Activated CD8-positive, alpha-beta memory T cell treated with anti-CD3 and anti-CD28 coated beads for 24 hours (primary cell): ENCODE data around the gene DSCAM.
"Not testable (repeated sequence)": the region's sequence is repeated elsewhere in the genome, so short reads cannot be mapped to it uniquely, and the experiment has no call there.

Experiments
- DNase-seq: peaks from one replicate; pipeline ENCODE4 v3.0.0-alpha.2; 2020

Gene DSCAM

GRCh38 chr21:40846587-40847411 lies at the start of gene DSCAM:
Gene DSCAM (minus strand): TSS chr21:40847158. CDS start chr21:40846661, 497 bp downstream.
- no peak for DNase-seq

GRCh38 chr21:40895697-40896096 lies 48.7 kb upstream of the DSCAM start:
- DNase-seq, result not testable (repeated sequence)

GRCh38 chr21:40886931-40887330 lies 40.0 kb upstream of the DSCAM start:
- DNase-seq, result no peak

GRCh38 chr21:40886006-40886405 lies 39.0 kb upstream of the DSCAM start:
- no peak for DNase-seq

- DNase-seq, result no peak
Observed at GRCh38 chr21:40882192-40882915, 35.4 kb upstream of the DSCAM start.

GRCh38 chr21:40881767-40882166 lies 34.8 kb upstream of the DSCAM start:
- DNase-seq, result no peak

GRCh38 chr21:40871099-40871498 lies 24.1 kb upstream of the DSCAM start:
- DNase-seq, result no peak

- no peak for DNase-seq
Observed at GRCh38 chr21:40863839-40864238, 16.9 kb upstream of the DSCAM start.

- no peak for DNase-seq
Observed at GRCh38 chr21:40858517-40858916, 11.6 kb upstream of the DSCAM start.

- DNase-seq, result no peak
Observed at GRCh38 chr21:40853956-40854688, 7.2 kb upstream of the DSCAM start.

GRCh38 chr21:40852563-40852962 lies 5.6 kb upstream of the DSCAM start:
- no peak for DNase-seq

GRCh38 chr21:40851749-40852148 lies 4.8 kb upstream of the DSCAM start:
- DNase-seq, result no peak

- DNase-seq, result no peak
Observed at GRCh38 chr21:40850071-40850470, 3.1 kb upstream of the DSCAM start.

GRCh38 chr21:40847951-40848350 lies 993 bp upstream of the DSCAM start:
- no peak for DNase-seq

GRCh38 chr21:40846103-40846502 lies 855 bp downstream of the DSCAM start:
- no peak for DNase-seq

GRCh38 chr21:40845441-40845995 lies 1.4 kb downstream of the DSCAM start:
- DNase-seq, result no peak

- DNase-seq, result no peak
Observed at GRCh38 chr21:40844935-40845334, 2.0 kb downstream of the DSCAM start.

- no peak for DNase-seq
Observed at GRCh38 chr21:40842197-40842552, 4.8 kb downstream of the DSCAM start.

GRCh38 chr21:40841524-40842196 lies 5.3 kb downstream of the DSCAM start:
- no peak for DNase-seq

- DNase-seq, result no peak
Observed at GRCh38 chr21:40840401-40841125, 6.4 kb downstream of the DSCAM start.

GRCh38 chr21:40839521-40839920 lies 7.4 kb downstream of the DSCAM start:
- no peak for DNase-seq

GRCh38 chr21:40837456-40837855 lies 9.5 kb downstream of the DSCAM start:
- no peak for DNase-seq
